Suppressor macrophage (primary cell): Measurements from ENCODE around the gene PQBP1.
"Not testable (repeated sequence)": the region's sequence is repeated elsewhere in the genome, so short reads cannot be mapped to it uniquely, and the experiment has no call there.

Source experiments
- DNase-seq, 4 experiments: peaks; one replicate each; pipeline ENCODE4 v3.0.0-alpha.2; 2020 to 2022
- total RNA-seq, 17 experiments: gene quantifications; one replicate each; lab custom pipeline; 2026; ENCODE audit warnings: mixed read lengths in 6 of 17, inconsistent platforms in 3 of 17; lab: John Stamatoyannopoulos, UW

Gene PQBP1, protein sequence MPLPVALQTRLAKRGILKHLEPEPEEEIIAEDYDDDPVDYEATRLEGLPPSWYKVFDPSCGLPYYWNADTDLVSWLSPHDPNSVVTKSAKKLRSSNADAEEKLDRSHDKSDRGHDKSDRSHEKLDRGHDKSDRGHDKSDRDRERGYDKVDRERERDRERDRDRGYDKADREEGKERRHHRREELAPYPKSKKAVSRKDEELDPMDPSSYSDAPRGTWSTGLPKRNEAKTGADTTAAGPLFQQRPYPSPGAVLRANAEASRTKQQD
- total RNA-seq, result 8.5 to 45.1 (median 20.4) reads per million in 17 experiments

DNA sequence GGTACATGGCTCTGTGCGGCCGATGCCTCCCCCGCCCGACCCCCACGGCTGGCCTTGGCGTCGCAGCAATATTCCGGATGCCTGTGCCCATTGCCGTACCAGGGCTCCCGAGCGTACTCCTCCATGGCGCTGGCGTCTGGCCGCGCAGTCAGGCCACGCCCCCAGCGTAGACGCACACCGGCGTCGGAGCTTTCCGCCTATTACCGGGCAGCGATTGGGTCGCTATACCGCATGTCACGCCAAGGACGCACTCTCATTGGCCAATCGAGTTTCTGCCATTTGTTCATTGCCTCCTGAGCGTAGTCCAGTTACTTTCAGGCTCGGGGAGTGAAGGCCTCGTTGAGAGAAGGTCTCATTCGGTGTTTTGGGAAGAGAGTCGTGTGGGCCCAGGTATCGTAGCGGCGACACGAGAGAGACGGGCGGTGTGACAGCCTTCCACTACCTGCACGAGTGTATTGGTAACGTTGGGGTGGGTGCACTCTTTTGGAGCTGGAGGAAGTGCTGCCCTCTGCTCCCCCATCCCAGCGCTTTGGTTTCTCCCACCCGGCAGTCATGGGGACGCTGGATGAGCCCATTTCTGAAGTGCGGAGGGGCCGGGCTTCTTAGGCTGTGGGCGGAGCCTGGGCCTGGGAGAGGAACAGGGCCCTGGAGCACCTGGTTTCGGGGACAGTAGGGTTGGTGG is at the start of gene PQBP1, which contains the start of gene TIMM17B:
TSS of gene PQBP1 (plus strand) at position 306 of the 682 bp plus-strand sequence. CDS start 580 bp downstream, outside the sequence.
TSS of gene TIMM17B (minus strand) at position 144 of the 682 bp plus-strand sequence. CDS start at position 125, 19 bp downstream.
- DNase-seq, result peak; percentile 92 to 95 (median 94)

DNA sequence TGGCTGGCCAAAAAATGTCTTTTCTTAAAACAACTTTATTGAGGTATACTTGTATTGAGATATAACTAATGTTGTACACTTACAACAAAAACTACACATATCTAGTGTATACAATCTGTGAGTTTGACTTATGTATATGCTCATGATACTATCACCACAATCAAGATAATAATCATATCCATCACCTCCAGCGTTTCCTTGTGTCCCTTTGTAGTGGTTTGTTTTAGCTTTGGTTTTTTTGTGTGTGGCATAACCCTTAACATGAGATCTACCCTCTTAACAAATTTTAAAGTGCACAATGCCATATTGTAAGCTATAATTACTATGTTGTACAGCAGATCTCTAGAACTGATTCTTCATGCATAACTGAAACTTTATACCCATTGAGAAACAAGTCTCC is 48.9 kb upstream of the PQBP1 start:
- DNase-seq, result no peak

DNA sequence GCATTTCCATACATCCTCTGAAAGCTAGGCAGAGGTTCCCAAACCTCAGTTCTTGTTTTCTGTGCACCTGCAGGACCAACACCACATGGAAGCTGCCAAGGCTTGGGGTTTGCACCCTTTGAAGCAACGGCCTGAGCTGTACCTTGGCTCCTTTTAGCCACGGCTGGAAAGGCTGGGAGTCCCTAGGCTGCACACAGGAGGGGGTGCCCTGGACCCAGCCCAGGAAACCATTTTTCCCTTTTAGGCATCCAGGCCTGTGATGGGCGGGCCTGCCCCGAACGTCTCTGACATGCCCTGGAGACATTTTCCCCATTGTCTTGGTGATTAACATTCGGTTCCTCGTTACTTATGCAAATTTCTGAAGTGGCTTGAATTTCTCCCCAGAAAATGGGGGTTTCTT is 44.9 kb upstream of the PQBP1 start:
- no peak for DNase-seq

DNA sequence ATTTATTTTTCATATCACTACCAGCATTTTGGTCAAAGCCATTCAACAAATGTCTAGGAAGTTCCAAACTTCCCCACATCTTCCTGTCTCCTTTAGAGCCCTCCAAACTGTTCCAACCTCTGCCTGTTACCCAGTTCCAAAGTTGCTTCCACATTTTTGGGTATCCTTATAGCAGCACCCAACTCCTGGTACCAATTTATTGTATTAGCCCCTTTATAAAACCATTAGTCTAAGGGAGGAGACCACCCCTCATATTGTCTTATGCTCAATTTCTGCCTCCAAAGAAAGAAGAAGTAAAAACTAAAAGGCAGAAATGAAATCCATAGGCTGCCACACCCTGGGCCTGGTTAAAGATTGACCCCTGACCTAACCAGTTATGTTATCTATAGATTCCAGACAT is 44.2 kb upstream of the PQBP1 start:
- not testable (repeated sequence) for DNase-seq

DNA sequence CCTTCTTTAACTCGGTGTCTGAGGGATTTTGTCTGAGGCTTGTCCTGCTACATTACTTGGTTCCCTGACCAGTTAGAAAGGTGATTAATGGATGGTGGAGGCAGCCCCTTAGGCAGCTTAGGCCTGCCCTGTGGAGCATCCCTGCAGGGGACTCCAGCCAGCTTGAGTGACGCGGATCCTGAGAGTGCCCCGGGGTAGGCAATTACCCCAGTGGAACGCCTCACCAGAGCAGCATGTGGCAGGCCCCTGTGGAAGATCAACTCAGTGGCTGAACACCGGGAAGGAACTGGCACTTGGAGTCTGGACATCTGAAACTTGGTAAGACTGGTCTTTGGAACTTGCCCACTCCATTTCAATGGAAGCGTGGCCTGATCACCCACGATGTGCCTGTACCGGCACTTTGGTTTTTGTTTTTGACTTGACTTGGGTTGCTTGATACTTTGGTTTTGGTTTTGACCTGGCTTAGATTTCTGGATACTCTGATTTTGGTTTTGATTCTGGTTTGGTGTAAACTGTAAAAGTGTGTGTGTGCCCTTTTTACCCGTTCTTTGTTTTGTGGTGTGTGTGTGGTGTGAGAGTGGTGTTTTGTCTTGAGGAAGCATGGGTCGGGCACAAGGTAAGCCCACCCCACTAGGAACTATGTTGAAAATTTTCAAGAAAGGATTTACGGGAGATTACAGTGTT is 43.5 kb upstream of the PQBP1 start:
- DNase-seq, result not testable (repeated sequence)

DNA sequence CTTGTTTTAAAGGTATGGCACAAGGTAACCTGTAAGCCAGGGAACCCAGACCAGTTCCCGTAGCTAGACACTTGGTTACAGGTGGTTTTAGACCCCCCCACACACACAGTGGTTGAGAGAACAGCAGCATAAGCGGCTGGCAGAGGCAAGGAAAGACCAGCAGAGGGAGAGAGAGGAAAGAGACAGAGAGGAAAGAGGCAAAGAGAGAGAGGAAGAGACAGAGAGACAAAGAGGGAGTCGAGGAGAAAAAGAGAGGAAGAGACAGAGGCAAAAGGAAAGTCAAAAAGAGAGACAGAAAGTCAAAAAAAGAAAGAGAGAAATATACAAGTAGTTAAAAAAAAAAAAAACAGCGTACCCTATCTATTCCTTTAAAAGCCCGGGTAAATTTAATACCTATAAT is 42.8 kb upstream of the PQBP1 start:
- peak in 2 of 4 experiments; percentile 1 to 5 for DNase-seq

DNA sequence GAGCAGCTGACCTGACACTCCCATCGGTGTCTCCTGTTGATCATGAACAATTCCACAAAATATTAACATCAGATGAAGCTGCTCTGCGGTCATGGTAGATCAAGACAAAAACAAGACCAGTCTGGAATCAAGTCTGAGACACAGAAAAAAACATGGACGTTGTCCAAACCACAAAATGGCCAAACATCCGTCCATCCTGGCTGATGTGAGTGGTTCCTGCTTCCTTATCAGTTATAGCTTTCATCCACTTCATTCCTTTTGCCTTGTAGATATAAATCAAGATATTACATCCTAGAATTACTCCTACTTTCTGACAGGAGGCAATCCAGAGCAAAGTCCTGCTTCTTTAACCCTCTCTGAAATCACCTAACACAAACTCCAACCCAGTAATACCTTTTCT is 33.5 kb upstream of the PQBP1 start:
- DNase-seq, result no peak

DNA sequence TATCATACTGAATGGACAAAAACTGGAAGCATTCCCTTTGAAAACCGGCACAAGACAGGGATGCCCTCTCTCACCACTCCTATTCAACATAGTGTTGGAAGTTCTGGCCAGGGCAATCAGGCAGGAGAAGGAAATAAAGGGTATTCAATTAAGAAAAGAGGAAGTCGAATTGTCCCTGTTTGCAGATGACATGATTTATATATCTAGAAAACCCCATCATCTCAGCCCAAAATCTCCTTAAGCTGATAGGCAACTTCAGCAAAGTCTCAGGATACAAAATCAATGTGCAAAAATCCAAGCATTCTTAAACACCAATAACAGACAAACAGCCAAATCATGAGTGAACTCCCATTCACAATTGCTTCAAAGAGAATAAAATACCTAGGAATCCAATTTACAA is 25.7 kb upstream of the PQBP1 start:
- DNase-seq, result not testable (repeated sequence)

DNA sequence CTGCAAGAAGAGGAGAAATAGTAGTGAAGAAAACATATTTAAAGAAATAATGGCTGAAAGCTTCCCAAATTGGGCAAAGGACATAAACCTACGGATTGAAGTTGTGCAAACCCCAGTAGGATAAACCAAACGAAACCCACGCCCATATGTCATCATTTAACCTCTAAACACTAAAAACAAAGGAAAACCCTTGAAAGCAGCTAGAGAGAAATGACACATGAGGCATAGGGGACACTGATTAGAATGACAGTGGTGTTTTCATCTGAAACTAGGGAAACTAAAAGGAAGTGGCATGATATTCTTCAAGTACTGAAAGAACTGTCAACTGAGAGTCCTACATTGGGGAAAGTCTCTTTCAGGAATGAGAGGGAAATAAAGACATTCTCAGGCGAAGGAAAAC is 20.8 kb upstream of the PQBP1 start:
- peak; percentile 23 to 67 (median 51) for DNase-seq

DNA sequence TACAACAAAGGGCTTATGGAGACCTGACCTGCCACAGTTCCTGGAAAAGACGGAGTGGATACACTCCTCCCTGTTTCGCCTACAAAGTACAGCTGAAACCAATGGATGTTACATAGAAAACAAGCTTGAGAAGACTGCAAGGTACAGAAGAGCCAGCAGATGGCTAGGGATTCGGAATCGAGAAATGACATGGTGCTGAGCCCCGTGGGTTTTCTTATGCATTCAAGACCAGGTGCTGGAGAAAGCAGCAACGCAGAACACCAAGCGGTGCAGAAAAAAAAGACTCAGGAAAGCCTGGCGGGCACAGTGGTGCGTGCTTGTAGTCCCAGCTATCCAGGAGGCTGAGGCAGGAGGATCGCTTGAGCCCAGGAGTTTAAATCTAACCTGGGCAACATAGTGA is 14.0 kb upstream of the PQBP1 start:
- no peak for DNase-seq

DNA sequence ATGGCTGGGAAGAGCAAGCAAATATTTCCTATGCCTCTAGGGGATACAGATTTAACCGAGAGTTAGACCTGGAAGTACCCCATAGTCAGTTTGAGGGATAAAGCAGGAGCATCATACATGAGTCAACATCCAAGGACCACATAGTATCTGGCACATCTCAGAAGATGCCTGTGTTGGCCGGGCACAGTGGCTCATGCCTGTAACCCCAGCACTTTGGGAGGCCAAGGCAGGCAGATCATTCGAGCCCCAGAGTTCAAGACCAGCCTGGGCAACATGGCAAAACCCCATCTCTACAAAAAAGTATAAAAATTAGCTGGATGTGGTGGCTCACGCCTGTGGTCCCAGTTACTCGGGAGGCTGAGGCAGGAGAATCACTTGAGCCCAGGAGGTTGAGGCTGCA is 11.1 kb upstream of the PQBP1 start:
- DNase-seq, result not testable (repeated sequence)

DNA sequence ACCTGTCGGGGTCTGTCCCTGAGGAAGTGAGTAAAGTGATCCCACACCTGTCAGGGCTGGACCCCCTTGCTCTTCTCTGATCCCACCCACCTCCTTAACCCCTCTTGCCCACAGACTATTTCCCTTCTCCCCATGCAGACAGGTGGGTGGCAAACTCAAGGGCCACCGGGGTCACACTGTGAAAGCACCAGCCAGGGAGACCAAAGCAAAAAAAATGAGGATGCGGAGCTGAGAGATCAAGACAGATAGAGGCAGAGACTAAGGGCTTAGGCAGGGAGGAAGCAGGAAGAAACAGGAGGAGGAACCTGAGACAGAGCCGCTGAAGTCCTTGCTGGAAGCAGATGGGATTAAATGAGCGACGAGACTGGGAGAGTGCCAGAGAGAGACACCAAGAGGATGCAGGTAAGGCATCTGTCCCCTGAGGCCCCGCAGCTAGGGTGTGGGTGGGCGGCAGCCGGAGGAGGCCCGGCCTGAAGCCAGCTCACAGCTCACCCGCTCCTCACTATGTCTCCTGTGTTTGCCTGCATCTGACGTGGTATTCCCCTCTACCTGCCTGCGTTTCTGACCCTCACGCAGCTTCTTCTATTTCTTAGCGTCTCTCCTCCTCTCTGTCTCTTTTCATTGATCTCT is 7.3 kb upstream of the PQBP1 start:
- DNase-seq, result no peak

DNA sequence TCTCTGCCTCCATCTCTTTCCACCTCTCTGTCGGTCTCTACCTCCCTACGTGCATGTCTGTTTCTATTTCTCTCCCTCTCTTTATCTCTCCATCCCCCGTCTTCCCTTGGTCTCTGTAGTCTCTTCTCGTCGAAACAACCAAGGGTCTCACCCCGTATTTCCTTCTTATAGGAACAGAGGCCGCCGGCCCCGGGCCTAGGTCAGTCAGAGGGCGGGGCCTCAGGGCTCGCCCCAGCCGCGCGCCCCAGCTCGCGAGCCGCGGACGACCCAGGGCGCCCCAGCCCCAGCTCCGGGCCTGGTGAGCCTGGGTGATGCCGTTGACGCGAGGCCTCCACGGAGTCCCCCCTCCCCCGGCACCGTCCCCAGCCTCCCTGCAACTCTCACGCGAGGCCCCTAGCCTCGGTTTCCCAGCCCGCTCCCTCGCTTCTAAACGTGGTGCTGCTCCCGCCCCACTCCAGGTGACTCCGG is 6.8 kb upstream of the PQBP1 start:
- DNase-seq, result peak in 2 of 4 experiments; percentile 19 to 32

DNA sequence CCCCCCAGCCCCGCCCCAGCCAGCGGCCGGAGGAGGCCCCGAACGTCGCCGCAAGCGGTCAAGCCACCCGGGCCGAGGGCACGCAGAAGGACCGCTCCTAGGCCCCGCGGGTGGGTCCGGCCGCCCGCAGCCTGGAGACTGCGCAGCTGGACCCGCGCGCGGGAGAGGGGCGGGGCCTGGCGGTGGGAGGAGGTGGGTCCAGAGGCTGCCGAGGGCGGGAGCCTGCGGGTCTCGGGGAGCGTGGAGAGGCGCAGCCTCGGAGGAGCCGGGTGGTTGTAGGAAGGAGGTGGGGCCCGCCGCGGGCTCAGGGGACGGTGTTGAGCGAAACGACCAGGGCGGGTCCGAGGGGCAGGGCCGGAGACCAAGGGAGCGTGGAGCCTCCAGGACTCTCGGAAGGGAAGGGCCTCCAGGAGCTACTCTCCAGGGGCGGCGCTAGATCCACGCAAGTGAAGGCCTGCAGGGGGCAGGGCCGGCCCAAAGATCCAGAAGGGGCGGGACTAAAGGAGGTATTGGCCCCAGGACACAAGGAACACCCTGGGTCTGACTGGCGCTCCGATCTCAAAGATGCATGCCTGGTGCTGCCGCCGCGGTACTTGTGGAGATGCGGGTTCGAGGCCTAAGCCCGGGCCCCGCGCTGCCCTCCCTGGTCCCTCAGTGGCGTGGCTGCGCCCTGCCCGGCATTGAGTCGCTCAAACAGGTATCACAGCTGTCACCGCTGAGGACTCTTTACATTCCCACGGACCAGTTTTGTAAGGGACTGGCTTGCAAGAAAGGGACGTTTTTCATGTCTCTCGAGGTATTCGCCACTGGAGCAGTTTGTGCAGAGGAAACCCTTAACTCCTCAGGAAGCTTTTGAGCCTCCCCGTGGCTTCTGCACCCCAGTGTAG is 6.1 kb upstream of the PQBP1 start:
- peak; percentile 80 to 91 (median 88) for DNase-seq

DNA sequence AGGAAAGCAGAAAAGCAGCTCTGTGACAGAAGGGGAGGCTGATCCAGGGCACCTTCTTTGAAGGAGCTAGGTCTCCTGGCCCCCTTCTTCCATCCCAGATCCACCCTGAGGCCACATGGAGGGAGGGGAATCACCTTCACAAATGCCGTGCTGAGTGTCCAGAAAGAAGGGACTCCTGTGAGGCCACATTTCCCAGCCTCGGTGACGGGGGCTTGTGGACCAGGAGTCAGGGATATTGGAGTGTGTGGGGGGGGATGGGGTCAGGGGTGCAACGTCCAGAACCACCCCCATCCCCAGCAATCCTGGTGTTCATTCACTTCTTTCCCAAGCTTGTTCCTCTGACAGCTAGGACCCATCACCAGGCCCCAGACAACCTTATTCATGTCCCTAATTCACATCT is 4.8 kb upstream of the PQBP1 start:
- no peak for DNase-seq

DNA sequence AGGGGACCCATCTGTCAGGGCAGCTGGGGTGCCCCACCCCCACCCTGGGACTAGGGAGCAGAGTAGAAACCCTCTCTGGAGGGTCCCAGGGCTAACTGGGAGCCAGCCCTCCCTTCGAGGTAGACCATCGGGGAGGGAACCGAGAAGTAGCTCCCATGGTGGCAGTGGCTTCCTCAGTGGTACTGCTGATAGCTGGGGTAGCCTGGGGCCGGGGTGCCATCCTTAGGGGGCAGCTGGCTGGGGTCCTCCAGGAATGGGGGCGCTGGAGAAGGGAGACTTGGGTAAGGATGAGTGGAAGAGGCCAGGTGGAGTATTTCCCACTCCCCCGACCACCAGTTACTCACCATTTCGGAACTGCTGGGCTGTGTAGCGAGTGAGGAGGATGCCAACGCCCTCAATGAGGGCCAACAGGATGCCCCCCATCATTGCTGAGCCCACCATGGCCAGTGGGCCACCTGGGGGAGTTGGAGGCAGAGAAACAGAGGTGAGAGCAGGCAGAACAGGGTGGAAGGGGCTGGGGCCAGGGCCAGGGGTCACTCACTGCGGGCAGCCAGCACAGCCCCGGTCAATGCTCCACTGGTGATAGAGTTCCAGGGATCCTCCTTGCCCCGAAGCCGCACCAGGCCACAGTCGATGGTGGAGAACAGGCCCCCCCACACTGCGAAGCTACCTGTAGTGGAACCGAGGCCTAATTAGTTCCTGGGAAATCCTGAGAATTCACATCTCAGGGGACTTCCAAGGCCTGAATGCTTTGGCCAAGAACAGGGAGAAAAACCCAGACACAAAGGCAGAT is 4.0 kb upstream of the PQBP1 start:
- DNase-seq, result no peak

DNA sequence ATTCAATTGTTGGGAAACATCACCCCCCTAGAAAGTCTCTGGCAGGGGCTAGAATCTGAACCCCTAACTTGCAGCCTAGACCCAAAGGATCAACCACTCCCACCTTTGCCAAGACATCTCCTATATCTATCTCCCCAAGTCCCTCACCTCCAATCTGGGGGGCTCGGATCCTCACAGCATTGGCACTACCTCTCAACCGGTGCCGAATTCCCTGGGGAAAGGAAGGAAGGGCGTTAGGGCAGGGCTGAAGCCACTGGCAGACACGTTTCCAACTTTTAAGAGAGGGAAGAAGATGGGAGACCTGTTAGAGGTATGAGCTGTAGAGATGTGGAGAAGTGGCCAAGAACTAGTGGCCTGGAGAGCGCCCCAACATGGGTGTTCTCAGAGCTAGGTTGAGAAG is 2.8 kb upstream of the PQBP1 start:
- no peak for DNase-seq

DNA sequence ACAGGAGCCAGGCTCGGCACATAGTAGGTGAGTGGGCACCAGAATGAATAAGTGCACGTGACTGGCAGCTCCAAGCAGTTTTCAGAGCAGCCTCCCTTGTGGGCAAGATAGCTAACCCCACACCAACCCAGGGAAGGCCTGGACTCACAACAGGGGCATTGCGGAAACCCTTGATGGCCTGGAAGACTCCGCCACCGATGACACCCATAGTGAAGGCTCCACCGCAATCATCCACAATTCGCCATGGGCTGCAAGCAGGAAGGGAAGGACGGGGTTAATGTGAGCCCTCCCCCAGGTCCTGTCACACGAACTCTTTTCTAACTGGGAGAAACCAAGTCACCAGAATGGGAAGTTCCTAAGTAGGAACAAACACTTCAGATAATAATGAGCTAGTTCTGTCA is 1.1 kb upstream of the PQBP1 start:
- DNase-seq, result peak in 3 of 4 experiments; percentile 31 to 47 (median 37)

DNA sequence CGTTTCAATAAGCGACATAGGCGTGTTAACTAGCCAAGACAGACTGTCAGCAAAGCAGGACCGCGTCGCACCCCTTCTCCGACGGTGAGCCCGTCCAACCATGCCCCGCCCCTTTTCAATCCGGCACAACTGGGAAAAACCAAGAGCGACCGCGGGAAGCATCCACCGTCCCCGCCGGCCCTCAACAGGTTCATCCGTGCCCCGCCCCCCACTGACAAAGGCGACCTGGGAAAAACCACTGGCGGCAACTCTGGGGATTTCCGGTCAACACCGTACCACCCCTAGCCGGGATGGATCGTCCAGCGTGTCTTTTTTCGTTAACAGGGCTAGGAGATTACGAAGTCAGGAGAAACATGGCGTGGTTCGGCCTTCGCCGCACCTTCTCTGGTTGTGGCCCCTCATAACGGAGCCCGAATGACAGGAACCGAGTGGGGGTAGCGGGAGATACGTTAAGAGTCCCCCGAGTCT is 539 bp upstream of the PQBP1 start:
- DNase-seq, result peak; percentile 75 to 85 (median 77)

DNA sequence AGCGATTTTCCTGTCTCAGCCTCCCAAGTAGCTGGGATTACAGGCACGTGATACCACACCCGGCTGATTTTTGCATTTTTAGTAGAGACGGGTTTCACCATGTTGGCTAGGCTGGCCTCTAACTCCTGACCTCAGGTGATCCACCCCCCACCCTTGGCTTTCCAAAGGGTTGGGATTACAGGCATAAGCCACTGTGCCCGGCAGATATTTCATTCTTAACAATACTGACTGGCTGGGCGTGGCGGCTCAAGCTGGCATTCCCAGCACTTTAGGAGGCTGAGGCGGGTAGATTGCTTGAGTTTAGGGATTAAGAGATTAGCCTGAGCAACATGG is 1.3 kb downstream of the PQBP1 start:
- DNase-seq, result no peak

DNA sequence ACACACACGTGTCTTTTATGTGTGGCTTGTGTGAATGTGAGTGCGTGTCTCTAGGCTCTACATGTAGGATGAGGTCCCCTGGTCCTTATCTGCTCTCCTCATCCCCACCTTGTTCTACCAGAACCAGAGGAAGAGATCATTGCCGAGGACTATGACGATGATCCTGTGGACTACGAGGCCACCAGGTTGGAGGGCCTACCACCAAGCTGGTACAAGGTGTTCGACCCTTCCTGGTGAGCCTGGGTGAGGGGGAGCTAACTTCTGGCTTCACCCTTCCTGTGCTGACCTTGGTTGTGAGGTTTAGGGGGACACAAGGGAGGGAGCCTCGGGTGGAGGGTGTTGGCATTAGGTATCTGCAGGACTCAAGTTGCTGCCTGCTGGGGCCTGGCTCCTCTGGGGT is 3.3 kb downstream of the PQBP1 start:
- no peak for DNase-seq
